HCT116 (cell line): ENCODE results near the gene CRIP2. TPM values are rescaled to one million over a fixed set of nuclear protein-coding genes. Genes with fewer than 3 reads are reported as not detected.

Experiments
- ATAC-seq: fragments of 200-7000 bp; cut with Tn5 transposase; 2 replicates; pipeline ENCODE4 v1.9.1; 2020; ENCODE audit warnings: mild to moderate bottlenecking, moderate library complexity
- BruUV-seq: library from RNA; stranded (reverse); fragments of 400-500 nt; replicated peaks from 2 replicates; lab custom pipeline; 2021; lab: Mats Ljungman, UMichigan
- CTCF ChIA-PET: fragments of 300-600 bp; sonication (Branson Sonifier 250); formaldehyde crosslinking; loops from one replicate; lab custom pipeline; 2021; ENCODE audit warnings: antibody characterized with exemption; lab: Charles Lee
- POLR2A ChIA-PET: fragments of 300-600, 350-600 bp; sonication (Branson Sonifier 250); formaldehyde crosslinking; loops from one replicate; lab custom pipeline; 2021; ENCODE audit warnings: antibody characterized with exemption; lab: Charles Lee
- RAD21 ChIA-PET, 2 experiments: fragments of 300-600 bp; sonication (Branson Sonifier 250); formaldehyde crosslinking; loops; one replicate each; lab custom pipeline; 2023; ENCODE audit warnings: low total read pairs in 2 of 2; ENCODE audit not compliant: uncharacterized antibody in 2 of 2, unreplicated experiment in 2 of 2, low non-redundant PET in 1 of 2; lab: Charles Lee
- DNase-seq: peaks from one replicate; pipeline ENCODE4 v3.0.0-alpha.2; 2010; ENCODE audit warnings: low read depth, low spot score
- H2AFZ ChIP-seq: fragments of 200-600 bp; shearing (Covaris generic), sonication (generic); 2 replicates; pipeline ENCODE4 v1.6.1; 2017; ENCODE audit warnings: low read depth, mixed run types, mixed read lengths, antibody characterized with exemption, low read length; ENCODE audit not compliant: poor library complexity, severe bottlenecking
- H3K27ac ChIP-seq: 2 replicates; pipeline ENCODE4 v1.5.1; 2012; ENCODE audit warnings: low read depth, low read length
- H3K27me3 ChIP-seq: fragments of 200-600 bp; sonication (generic); 2 replicates; pipeline ENCODE4 v1.6.1; 2016; ENCODE audit warnings: mixed run types, low read length, mixed read lengths; ENCODE audit not compliant: insufficient read depth
- H3K36me3 ChIP-seq, 2 experiments: fragments of 200-500 bp in 1 of 2; fragments of 200-600 bp in 1 of 2; sonication (Bioruptor generic) in 1 of 2; sonication (generic) in 1 of 2; 2 replicates each; pipeline versions ENCODE4 v1.5.1 to v1.6.1; 2014 to 2016; ENCODE audit warnings: low read length in 2 of 2, inconsistent platforms in 1 of 2, mixed read lengths in 1 of 2, mixed run types in 1 of 2; ENCODE audit not compliant: insufficient read depth in 2 of 2, control insufficient read depth in 1 of 2
- H3K4me1 ChIP-seq, 2 experiments: fragments of 200-600 bp in 1 of 2; sonication (generic) in 1 of 2; 2 replicates each; pipeline versions ENCODE4 v1.5.1 to v1.6.1; 2012 to 2017; ENCODE audit warnings: low read length in 2 of 2, inconsistent platforms in 1 of 2, mild to moderate bottlenecking in 1 of 2, mixed read lengths in 1 of 2, mixed run types in 1 of 2, moderate library complexity in 1 of 2; ENCODE audit not compliant: insufficient read depth in 2 of 2, control insufficient read depth in 1 of 2
- H3K4me2 ChIP-seq: fragments of 200-600 bp; sonication (generic); 2 replicates; pipeline ENCODE4 v1.6.1; 2017; ENCODE audit warnings: mixed run types, low read length, mixed read lengths
- H3K4me3 ChIP-seq, 2 experiments: fragments of 200-600 bp in 1 of 2; sonication (generic) in 1 of 2; replicated peaks in 1 of 2; 2 replicates each; pipeline ENCODE4 v1.5.1; 2011 to 2016; ENCODE audit warnings: low read length in 2 of 2, control low read depth in 1 of 2, low read depth in 1 of 2, mild to moderate bottlenecking in 1 of 2, mixed read lengths in 1 of 2, mixed run types in 1 of 2
- H3K79me2 ChIP-seq: fragments of 200-600 bp; sonication (generic); 2 replicates; pipeline ENCODE4 v1.6.1; 2017; ENCODE audit warnings: mild to moderate bottlenecking, mixed run types, low read length, moderate library complexity, mixed read lengths; ENCODE audit not compliant: insufficient read depth
- H3K9ac ChIP-seq: fragments of 200-600 bp; sonication (generic); 2 replicates; pipeline ENCODE4 v1.6.1; 2016; ENCODE audit warnings: low read length, mixed read lengths
- H3K9me2 ChIP-seq: fragments of 200-600 bp; sonication (generic), shearing (Covaris generic); 2 replicates; pipeline ENCODE4 v1.6.1; 2017; ENCODE audit warnings: mixed run types, mild to moderate bottlenecking, moderate library complexity; ENCODE audit not compliant: insufficient read depth
- H3K9me3 ChIP-seq, 2 experiments: fragments of 200-500 bp in 1 of 2; fragments of 200-600 bp in 1 of 2; sonication (Bioruptor generic) in 1 of 2; sonication (generic) in 1 of 2; 2 replicates each; pipeline ENCODE4 v1.6.1; 2014 to 2017; ENCODE audit warnings: low read length in 2 of 2, mixed read lengths in 2 of 2, inconsistent platforms in 1 of 2, low read depth in 1 of 2, mild to moderate bottlenecking in 1 of 2, mixed run types in 1 of 2, moderate library complexity in 1 of 2; ENCODE audit not compliant: control insufficient read depth in 1 of 2, insufficient read depth in 1 of 2
- H4K20me1 ChIP-seq: fragments of 200-600 bp; sonication (generic), shearing (Covaris generic); 2 replicates; pipeline ENCODE4 v1.6.1; 2017; ENCODE audit warnings: mixed run types, mild to moderate bottlenecking, moderate library complexity; ENCODE audit not compliant: insufficient read depth
- CBX3 ChIP-seq: IDR thresholded peaks from 2 replicates; pipeline ENCODE4 v1.6.1; 2012; ENCODE audit warnings: low read depth
- CEBPB ChIP-seq: IDR thresholded peaks from 2 replicates; pipeline ENCODE4 v1.6.1; 2012; ENCODE audit warnings: low read depth
- ELF1 ChIP-seq: IDR thresholded peaks from 2 replicates; pipeline ENCODE4 v1.6.1; 2012; ENCODE audit warnings: low read depth, borderline replicate concordance
- EZH2phosphoT487 ChIP-seq: fragments of 200-600 bp; IDR thresholded peaks from 2 replicates; pipeline ENCODE4 v1.6.1; 2018; ENCODE audit warnings: antibody characterized with exemption, borderline replicate concordance
- JUND ChIP-seq: IDR thresholded peaks from 2 replicates; pipeline ENCODE4 v1.6.1; 2012
- POLR2A ChIP-seq: IDR thresholded peaks from 2 replicates; pipeline ENCODE4 v1.7.0; 2011; ENCODE audit warnings: borderline replicate concordance; ENCODE audit not compliant: insufficient read depth, insufficient read length; ENCODE audit errors: extremely low read depth
- POLR2AphosphoS5 ChIP-seq: IDR thresholded peaks from 2 replicates; pipeline ENCODE4 v1.6.1; 2011; ENCODE audit warnings: mild to moderate bottlenecking, low read depth, low read length, moderate library complexity
- RAD21 ChIP-seq: IDR thresholded peaks from 2 replicates; pipeline ENCODE4 v1.6.1; 2012; ENCODE audit warnings: low read depth, mild to moderate bottlenecking
- REST ChIP-seq: IDR thresholded peaks from 2 replicates; pipeline ENCODE4 v1.6.1; 2012; ENCODE audit warnings: low read depth
- SIN3A ChIP-seq: IDR thresholded peaks from 2 replicates; pipeline ENCODE4 v1.6.1; 2012; ENCODE audit warnings: low read depth
- SP1 ChIP-seq: IDR thresholded peaks from 2 replicates; pipeline ENCODE4 v1.6.1; 2012; ENCODE audit warnings: low read depth
- SRF ChIP-seq: IDR thresholded peaks from 2 replicates; pipeline ENCODE4 v1.6.1; 2012; ENCODE audit warnings: low read depth
- TCF7L2 ChIP-seq: IDR thresholded peaks from 2 replicates; pipeline ENCODE4 v1.7.0; 2011; ENCODE audit warnings: borderline replicate concordance, inconsistent platforms; ENCODE audit not compliant: insufficient read depth, insufficient read length; ENCODE audit errors: extremely low read depth
- ZFX ChIP-seq: fragments of 450-650 bp; IDR thresholded peaks from 2 replicates; pipeline ENCODE4 v1.6.1; 2017
- ZNF274 ChIP-seq: fragments of 200-500 bp; sonication (Bioruptor generic); IDR thresholded peaks from 2 replicates; pipeline ENCODE4 v1.6.1; 2014; ENCODE audit warnings: mild to moderate bottlenecking, low read depth, low read length, inconsistent platforms
- intact Hi-C: fragments of 100-400 bp; cut with micrococcal nuclease; formaldehyde crosslinking; loops from 2 replicates; pipeline ENCODE4 v1.10.0; 2022
- total RNA-seq: library from RNA; stranded (reverse); gene quantifications from one replicate; pipeline ENCODE4 v1.2.1, GENCODE V29; 2021; ENCODE audit not compliant: unreplicated experiment
- TF ChIP-seq, protein P1 (sequence below): IDR thresholded peaks from 2 replicates; pipeline ENCODE4 v1.6.1; 2011; ENCODE audit warnings: mild to moderate bottlenecking, low read length, moderate library complexity; ENCODE audit not compliant: insufficient replicate concordance; ENCODE audit errors: extremely low read depth
- TF ChIP-seq, protein P2 (sequence below), 3 experiments: fragments of 200-600 bp in 1 of 3; sonication (generic) in 1 of 3; IDR thresholded peaks in 2 of 3; conservative IDR thresholded peaks in 1 of 3; 2 replicates each; pipeline ENCODE4 v1.5.1; 2012 to 2017; ENCODE audit warnings: low read depth in 2 of 3, low read length in 2 of 3, antibody characterized with exemption in 1 of 3, borderline replicate concordance in 1 of 3, control low read depth in 1 of 3, mild to moderate bottlenecking in 1 of 3, mixed read lengths in 1 of 3, mixed run types in 1 of 3, moderate library complexity in 1 of 3; ENCODE audit not compliant: insufficient read depth in 1 of 3

The CRIP2 gene
- total RNA-seq, 1 experiment from 2014 or later: 31.1 TPM

DNA sequence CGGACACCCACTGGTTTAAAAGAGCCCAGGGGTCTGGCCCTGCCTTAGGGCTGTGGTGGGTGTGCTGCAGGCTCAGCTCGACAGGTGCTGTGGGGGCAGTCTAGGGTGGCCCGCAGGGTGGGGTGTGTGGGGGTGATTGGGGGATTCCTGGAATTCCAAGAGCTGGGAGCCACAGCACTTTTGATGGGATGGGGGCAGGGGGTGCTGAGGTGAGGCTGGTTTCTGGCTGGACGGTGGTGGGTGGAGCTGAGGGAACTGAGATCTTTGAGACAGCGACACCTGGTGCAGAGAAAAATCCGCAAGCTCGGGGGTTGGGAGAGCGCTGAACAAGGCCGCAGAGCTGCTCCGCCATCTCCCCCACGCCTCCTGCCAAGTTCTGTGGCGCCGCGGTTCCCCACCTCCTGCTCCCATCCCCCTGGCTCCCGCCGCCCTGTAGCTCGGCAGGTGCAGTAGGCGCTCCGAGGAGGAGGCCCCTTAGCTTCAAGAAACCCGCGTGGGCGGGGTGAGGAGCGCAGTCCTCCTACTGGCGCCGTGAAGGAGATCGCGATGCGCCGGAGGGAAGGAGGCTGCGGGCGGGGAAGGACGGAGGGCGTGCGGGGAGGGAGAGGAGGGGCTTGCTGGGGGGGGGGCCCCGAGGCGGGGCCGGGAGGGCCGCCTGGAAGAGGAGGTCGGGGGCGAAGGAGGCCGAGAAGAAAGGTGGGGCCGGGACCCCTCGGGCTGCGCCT, 15.1 kb downstream of the CRIP2 start:
- Histone ChIP-seq H3K27ac (peak overlapping the region; percentile 100), H3K9ac (peak overlapping the region; percentile 97), H4K20me1 (no peaks in the 10 kb centered on the region; the same call in 1 of the 2 replicates), H3K36me3 (0 out of 4 replicates have a peak, but pooled peaks cover 0 to 3% of the 10 kb centered on the region in 2 experiments), H3K9me3 (no peaks in the 10 kb centered on the region), H3K4me2 (peak overlapping the region; percentile 99)
- TSS peak; percentile 69 for BruUV-seq
- intact Hi-C loops: loop anchor here (1.0 to 5.0 kb wide), 3 partner anchors 8 to 119 kb away; partner anchors contain the start of gene TMEM121
- ChIA-PET POLR2A (interaction anchor here (0.6 to 3.1 kb wide), 5 partner anchors 8 to 385 kb away, joined by 3 to 29 read pairs (median 3); no protein-coding TSS in a partner anchor), CTCF (interaction anchor here (0.7 to 2.5 kb wide), 12 partner anchors 8 to 121 kb away, joined by 3 to 77 read pairs (median 4); no protein-coding TSS in a partner anchor)
- peak; percentile 85 for DNase-seq
- TF ChIP-seq JUND (no peak), SIN3A (no peak), CEBPB (no peak), CBX3 (no peak), RAD21 (no peak), SRF (no peak), TCF7L2 (peak; percentile 81), ELF1 (no peak), SP1 (no peak), REST (no peak), POLR2AphosphoS5 (peak; percentile 60; the same call in 1 of the 2 replicates), ZNF274 (no peak), ZFX (peak; percentile 19; the same call in 1 of the 2 replicates), POLR2A (peak; percentile 36), EZH2phosphoT487 (no peak)
- TF ChIP-seq, protein P1, sequence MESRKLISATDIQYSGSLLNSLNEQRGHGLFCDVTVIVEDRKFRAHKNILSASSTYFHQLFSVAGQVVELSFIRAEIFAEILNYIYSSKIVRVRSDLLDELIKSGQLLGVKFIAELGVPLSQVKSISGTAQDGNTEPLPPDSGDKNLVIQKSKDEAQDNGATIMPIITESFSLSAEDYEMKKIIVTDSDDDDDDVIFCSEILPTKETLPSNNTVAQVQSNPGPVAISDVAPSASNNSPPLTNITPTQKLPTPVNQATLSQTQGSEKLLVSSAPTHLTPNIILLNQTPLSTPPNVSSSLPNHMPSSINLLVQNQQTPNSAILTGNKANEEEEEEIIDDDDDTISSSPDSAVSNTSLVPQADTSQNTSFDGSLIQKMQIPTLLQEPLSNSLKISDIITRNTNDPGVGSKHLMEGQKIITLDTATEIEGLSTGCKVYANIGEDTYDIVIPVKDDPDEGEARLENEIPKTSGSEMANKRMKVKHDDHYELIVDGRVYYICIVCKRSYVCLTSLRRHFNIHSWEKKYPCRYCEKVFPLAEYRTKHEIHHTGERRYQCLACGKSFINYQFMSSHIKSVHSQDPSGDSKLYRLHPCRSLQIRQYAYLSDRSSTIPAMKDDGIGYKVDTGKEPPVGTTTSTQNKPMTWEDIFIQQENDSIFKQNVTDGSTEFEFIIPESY: no peak
- TF ChIP-seq, protein P2, sequence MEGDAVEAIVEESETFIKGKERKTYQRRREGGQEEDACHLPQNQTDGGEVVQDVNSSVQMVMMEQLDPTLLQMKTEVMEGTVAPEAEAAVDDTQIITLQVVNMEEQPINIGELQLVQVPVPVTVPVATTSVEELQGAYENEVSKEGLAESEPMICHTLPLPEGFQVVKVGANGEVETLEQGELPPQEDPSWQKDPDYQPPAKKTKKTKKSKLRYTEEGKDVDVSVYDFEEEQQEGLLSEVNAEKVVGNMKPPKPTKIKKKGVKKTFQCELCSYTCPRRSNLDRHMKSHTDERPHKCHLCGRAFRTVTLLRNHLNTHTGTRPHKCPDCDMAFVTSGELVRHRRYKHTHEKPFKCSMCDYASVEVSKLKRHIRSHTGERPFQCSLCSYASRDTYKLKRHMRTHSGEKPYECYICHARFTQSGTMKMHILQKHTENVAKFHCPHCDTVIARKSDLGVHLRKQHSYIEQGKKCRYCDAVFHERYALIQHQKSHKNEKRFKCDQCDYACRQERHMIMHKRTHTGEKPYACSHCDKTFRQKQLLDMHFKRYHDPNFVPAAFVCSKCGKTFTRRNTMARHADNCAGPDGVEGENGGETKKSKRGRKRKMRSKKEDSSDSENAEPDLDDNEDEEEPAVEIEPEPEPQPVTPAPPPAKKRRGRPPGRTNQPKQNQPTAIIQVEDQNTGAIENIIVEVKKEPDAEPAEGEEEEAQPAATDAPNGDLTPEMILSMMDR (IDR thresholded peaks at IDR 0.05 in 2 of 3, conservative IDR thresholded peaks at IDR 0.05 in 1 of 3; ENCODE audit: borderline replicate concordance in 1 of 3, insufficient read depth in 1 of 3, low read depth in 2 of 3, low read length in 2 of 3): peak in 2 of 3 experiments; percentile 60 to 69; a peak in 4 of 6 replicates
- TF ChIP-seq, all 23 proteins: peak for 5
- peaks cover 18% of the 10 kb centered on the region for H3K79me2 ChIP-seq
- peak overlapping the region; percentile 65 to 87 for H3K4me3 ChIP-seq
- H2AFZ ChIP-seq: no peak overlapping the region
- no peaks in the 10 kb centered on the region for H3K27me3 ChIP-seq
- peak; percentile 16 for ATAC-seq
- RAD21 ChIA-PET: interaction anchor here (0.6 to 1.9 kb wide), 8 partner anchors 9 to 119 kb away, joined by 3 to 16 read pairs (median 4); no protein-coding TSS in a partner anchor
- H3K4me1 ChIP-seq: peaks cover 20 to 55% of the 10 kb centered on the region in 2 experiments
- no peaks in the 10 kb centered on the region for H3K9me2 ChIP-seq
